HG02884 (cell line): ENCODE measurements around the gene COX20.
A peak's percentile ranks its signal among the peaks of the same experiment; 100 is the strongest.

Experiments
- ATAC-seq: cut with Tn5 transposase; IDR thresholded peaks from one replicate; pipeline ENCODE4 v1.9.1; 2021; ENCODE audit warnings: mild to moderate bottlenecking, moderate library complexity; ENCODE audit not compliant: unreplicated experiment

Gene COX20

GRCh38 chr1:244850099-244850852, 14.8 kb downstream of the COX20 start:
- no peak for ATAC-seq

- ATAC-seq, result no peak
Observed at GRCh38 chr1:244850896-244851295, 15.4 kb downstream of the COX20 start.

- ATAC-seq, result no peak
Observed at GRCh38 chr1:244851546-244852231, 16.2 kb downstream of the COX20 start.

GRCh38 chr1:244852694-244853093, 17.2 kb downstream of the COX20 start:
- no peak for ATAC-seq

GRCh38 chr1:244854166-244854565, 18.7 kb downstream of the COX20 start:
- no peak for ATAC-seq

- ATAC-seq, result no peak
Observed at GRCh38 chr1:244854865-244855578, 19.6 kb downstream of the COX20 start.

- no peak for ATAC-seq
Observed at GRCh38 chr1:244857761-244858160, 22.3 kb downstream of the COX20 start.

- no peak for ATAC-seq
Observed at GRCh38 chr1:244858357-244858756, 22.9 kb downstream of the COX20 start.

- no peak for ATAC-seq
Observed at GRCh38 chr1:244860078-244860477, 24.6 kb downstream of the COX20 start.

GRCh38 chr1:244860914-244861610, 25.6 kb downstream of the COX20 start:
- ATAC-seq, result no peak

GRCh38 chr1:244861683-244862082, 26.2 kb downstream of the COX20 start:
- ATAC-seq, result no peak

- ATAC-seq, result no peak
Observed at GRCh38 chr1:244862354-244862698, 26.9 kb downstream of the COX20 start.

GRCh38 chr1:244862699-244863490, 27.4 kb downstream of the COX20 start:
- peak; percentile 50 for ATAC-seq

- ATAC-seq, result peak; percentile 1
Observed at GRCh38 chr1:244863491-244864252, 28.2 kb downstream of the COX20 start.

GRCh38 chr1:244864253-244865027, 29.0 kb downstream of the COX20 start, which contains the start of gene HNRNPU:
TSS of gene HNRNPU (minus strand) at chr1:244864543. CDS start at chr1:244864307, 236 bp downstream.
- ATAC-seq, result peak; percentile 54

GRCh38 chr1:244865028-244865371, 29.5 kb downstream of the COX20 start:
- no peak for ATAC-seq

- ATAC-seq, result no peak
Observed at GRCh38 chr1:244865820-244866219, 30.4 kb downstream of the COX20 start.

GRCh38 chr1:244866355-244866754, 30.9 kb downstream of the COX20 start:
- ATAC-seq, result no peak
